Measurements from ENCODE around the gene ZNF607.

- TF ChIP-seq CTCF (IDR thresholded peaks at IDR 0.05) (no peak), EZH2phosphoT487 (IDR thresholded peaks at IDR 0.05) (no peak), EZH2 (IDR thresholded peaks at IDR 0.05) (no peak)
These were observed 63.7 kb downstream of the ZNF607 start for GRCh38 chr19:37655689-37656371.
